ENCODE measurements around the gene PZP. TPM values are rescaled to one million over a fixed set of nuclear protein-coding genes. Genes with fewer than 3 reads are reported as not detected.

Gene PZP
- total RNA-seq, 2 experiments from 2014 or later: not detected

DNA sequence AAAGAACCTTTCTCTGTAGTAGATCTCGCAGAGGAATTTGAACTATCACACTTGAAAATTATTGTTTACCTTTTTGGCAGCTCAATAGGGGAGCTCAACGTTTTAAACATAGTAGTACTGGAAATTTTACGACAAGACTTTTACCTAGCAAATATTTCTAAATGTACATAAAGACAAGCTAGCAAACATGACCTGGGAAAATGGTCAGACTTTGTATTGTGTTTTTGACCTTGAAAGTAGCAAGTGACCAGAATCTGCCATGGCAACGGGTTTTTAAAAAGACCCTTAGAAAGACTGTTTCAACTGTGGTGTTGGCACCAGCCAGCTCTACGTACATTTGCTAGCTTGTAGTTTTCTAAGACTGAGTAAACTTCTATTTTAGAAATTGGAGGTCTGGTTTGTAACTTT is 72.3 kb downstream of the PZP start:
- CTCF ChIA-PET: interaction anchor here (1.1 to 1.5 kb wide), 4 partner anchors 10 to 32 kb away, joined by 3 to 5 read pairs (median 4); no protein-coding TSS in a partner anchor
- H3K27me3 Mint-ChIP-seq (ENCODE audit: low read depth): no peaks in the 10 kb centered on the region
- H3K36me3 Mint-ChIP-seq (ENCODE audit: low read depth): no peaks in the 10 kb centered on the region

DNA sequence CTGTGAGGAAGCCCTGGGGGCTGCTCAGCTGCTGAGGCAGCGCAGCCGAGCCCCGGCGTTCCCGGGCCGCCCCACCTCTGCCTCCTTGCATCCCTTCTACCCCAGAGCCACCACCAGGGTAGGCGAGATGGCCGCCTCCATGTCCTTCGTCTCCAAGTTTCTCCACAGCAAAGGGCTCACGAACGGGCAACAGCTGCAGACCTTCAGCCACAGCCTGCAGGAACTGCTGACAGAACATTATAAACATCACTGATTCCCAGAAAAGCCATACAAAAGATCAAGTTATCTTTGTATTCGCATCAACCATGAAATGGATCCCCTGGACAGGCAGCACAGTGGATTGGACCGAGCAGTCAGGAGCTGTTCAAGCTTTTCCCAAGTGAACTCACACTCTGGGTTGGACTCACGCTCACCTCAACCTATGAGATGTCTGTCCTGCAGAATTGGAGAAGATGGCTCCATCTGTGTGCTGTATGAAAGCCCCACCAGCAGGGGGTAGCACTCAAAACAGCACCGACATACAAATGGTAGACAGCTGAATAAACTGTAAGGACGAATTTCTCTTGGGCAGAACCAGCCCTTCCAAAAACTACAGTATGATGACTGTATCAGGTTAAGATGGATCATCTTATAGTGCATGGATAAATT is 73.1 kb downstream of the PZP start:
- H3K4me1 Mint-ChIP-seq (ENCODE audit: low read depth): no peaks in the 10 kb centered on the region
- DNase-seq: peak; percentile 16
- CTCF ChIA-PET: interaction anchor here (1.1 to 1.5 kb wide), 4 partner anchors 9 to 31 kb away, joined by 3 to 5 read pairs (median 4); no protein-coding TSS in a partner anchor
- no peaks in the 10 kb centered on the region for H3K27me3 Mint-ChIP-seq (ENCODE audit: low read depth)
- no peaks in the 10 kb centered on the region for H3K9me3 Mint-ChIP-seq
- no peak overlapping the region for H3K4me3 Mint-ChIP-seq
- H3K36me3 Mint-ChIP-seq (ENCODE audit: low read depth): peaks cover 3% of the 10 kb centered on the region
- intact Hi-C loops (cut with micrococcal nuclease): no loop called here
- no peak overlapping the region for H3K27ac Mint-ChIP-seq

More for the DNA sequence above, 72.3 kb downstream of the PZP start:
- Mint-ChIP-seq H3K4me1 (ENCODE audit: low read depth) (no peaks in the 10 kb centered on the region), H3K9me3 (no peaks in the 10 kb centered on the region), H3K27ac (no peak overlapping the region), H3K4me3 (no peak overlapping the region)
- intact Hi-C loops (cut with micrococcal nuclease): no loop called here
- DNase-seq: no peak

DNA sequence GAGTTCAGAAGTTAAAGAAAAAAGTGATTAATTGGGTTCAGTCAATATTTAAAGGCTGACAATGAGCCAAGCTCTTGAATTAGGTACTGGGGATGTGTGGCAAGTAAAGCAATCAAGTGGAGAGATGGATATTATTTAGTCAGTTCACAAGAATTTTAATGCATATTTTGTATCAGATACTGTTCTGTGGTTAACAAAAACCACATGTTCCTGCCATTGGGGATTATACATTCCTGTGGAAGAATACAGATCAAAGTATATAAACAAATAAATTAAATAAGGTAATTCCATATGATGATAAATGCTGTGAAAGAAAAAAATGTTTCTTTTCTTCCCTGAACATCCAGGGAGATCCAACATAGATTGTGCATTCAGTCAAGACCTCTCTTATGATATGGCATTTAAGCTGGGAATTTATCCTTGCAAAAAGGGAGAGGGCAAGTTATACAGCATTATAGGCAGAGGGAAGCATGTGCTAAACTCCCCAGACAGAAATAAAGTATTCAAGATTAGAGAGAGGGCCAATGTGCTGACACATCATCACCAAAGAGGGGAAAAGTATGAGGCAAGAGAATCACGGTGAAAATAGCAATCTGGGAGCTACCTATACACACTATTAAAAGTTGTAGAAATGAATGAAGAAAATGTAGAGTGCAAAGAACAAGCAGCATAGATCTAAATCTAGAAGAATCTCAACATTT is 74.8 kb downstream of the PZP start:
- no peak overlapping the region for H3K27ac Mint-ChIP-seq
- CTCF ChIA-PET: no interaction called here
- no peak overlapping the region for H3K4me3 Mint-ChIP-seq
- H3K27me3 Mint-ChIP-seq (ENCODE audit: low read depth): no peaks in the 10 kb centered on the region
- H3K4me1 Mint-ChIP-seq (ENCODE audit: low read depth): no peaks in the 10 kb centered on the region
- intact Hi-C loops (cut with micrococcal nuclease): no loop called here
- peaks cover 5% of the 10 kb centered on the region for H3K36me3 Mint-ChIP-seq (ENCODE audit: low read depth)
- no peak for DNase-seq
- H3K9me3 Mint-ChIP-seq: no peaks in the 10 kb centered on the region

GRCh38 chr12:9132008-9132535 is 76.1 kb downstream of the PZP start:
- intact Hi-C loops (cut with micrococcal nuclease): no loop called here
- no peaks in the 10 kb centered on the region for H3K4me1 Mint-ChIP-seq (ENCODE audit: low read depth)
- no peak for DNase-seq
- H3K27ac Mint-ChIP-seq: no peak overlapping the region
- no peak overlapping the region for H3K4me3 Mint-ChIP-seq
- CTCF ChIA-PET: no interaction called here
- H3K9me3 Mint-ChIP-seq: no peaks in the 10 kb centered on the region
- H3K27me3 Mint-ChIP-seq (ENCODE audit: low read depth): no peaks in the 10 kb centered on the region
- peaks cover 8% of the 10 kb centered on the region for H3K36me3 Mint-ChIP-seq (ENCODE audit: low read depth)

DNA sequence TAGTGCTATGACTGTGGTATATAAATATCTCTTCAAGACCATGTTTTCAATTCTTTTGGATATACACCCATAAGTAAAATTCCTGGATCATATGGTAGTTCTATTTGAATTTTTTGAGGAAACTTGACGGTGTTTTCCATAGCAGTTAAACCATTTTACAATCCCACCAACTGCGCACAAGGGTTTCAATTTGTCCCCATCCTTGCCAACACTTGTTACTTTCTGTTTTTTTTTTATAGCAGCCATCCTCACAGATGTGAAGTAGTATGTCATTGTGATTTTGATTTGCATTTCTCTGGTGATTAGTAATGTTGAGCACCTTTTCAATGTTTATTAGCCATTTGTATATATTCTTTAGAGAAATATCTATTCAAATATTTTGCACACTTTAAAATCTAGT is 78.0 kb downstream of the PZP start:
- CTCF ChIA-PET: no interaction called here
- no peaks in the 10 kb centered on the region for H3K4me1 Mint-ChIP-seq (ENCODE audit: low read depth)
- H3K36me3 Mint-ChIP-seq (ENCODE audit: low read depth): peaks cover 8% of the 10 kb centered on the region
- no peak for DNase-seq
- intact Hi-C loops (cut with micrococcal nuclease): no loop called here
- no peaks in the 10 kb centered on the region for H3K9me3 Mint-ChIP-seq
- no peak overlapping the region for H3K27ac Mint-ChIP-seq
- H3K4me3 Mint-ChIP-seq: no peak overlapping the region
- no peaks in the 10 kb centered on the region for H3K27me3 Mint-ChIP-seq (ENCODE audit: low read depth)

GRCh38 chr12:9127936-9128663 is 80.1 kb downstream of the PZP start:
- H3K4me1 Mint-ChIP-seq (ENCODE audit: low read depth): no peaks in the 10 kb centered on the region
- H3K27ac Mint-ChIP-seq: no peak overlapping the region
- H3K36me3 Mint-ChIP-seq (ENCODE audit: low read depth): peaks cover 8% of the 10 kb centered on the region
- DNase-seq: no peak
- H3K9me3 Mint-ChIP-seq: no peaks in the 10 kb centered on the region
- H3K27me3 Mint-ChIP-seq (ENCODE audit: low read depth): no peaks in the 10 kb centered on the region
- no peak overlapping the region for H3K4me3 Mint-ChIP-seq
- intact Hi-C loops (cut with micrococcal nuclease): no loop called here
- CTCF ChIA-PET: no interaction called here

- CTCF ChIA-PET: no interaction called here
- intact Hi-C loops (cut with micrococcal nuclease): no loop called here
- no peaks in the 10 kb centered on the region for H3K27me3 Mint-ChIP-seq (ENCODE audit: low read depth)
Observed at GRCh38 chr12:9127484-9127883, 80.7 kb downstream of the PZP start.

DNA sequence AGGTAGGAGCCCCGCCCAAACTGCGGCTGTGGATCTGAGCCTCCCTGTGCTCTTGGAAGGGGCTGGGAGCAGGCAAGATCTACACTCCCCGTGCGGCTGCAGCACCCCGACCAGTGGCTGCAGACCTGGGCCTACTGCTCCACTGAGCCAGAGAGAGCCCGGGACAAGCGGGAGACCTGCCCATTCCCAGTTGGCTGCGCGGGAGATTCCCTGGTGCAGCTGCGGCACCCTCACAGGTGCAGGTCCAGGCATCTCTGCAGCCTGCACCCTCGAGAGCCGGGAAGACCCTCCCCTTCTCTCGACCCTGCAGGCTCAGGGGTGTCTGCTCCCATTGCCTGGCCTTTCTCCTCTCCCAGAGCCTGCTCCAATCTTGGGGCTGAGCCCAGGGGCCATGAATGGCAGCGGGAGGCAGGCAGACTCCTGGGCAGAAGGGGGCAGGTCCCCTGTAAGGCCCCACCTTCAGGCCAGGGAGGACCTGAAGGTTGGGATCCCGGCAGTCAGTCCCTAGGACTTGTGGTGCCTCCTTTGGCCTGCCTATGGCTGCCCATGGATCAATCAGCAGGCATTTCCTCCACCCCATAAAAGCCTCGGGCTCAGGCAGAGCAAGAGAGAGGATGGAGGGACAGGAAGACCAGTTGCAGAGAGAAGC is 83.7 kb downstream of the PZP start:
- H3K4me1 Mint-ChIP-seq (ENCODE audit: low read depth): no peaks in the 10 kb centered on the region
- CTCF ChIA-PET: interaction anchor here (0.9 kb wide), 1 partner anchor 11 kb away, joined by 4 read pairs; no protein-coding TSS in a partner anchor
- no peak for DNase-seq

More at GRCh38 chr12:9127484-9127883, 80.7 kb downstream of the PZP start:
- H3K36me3 Mint-ChIP-seq (ENCODE audit: low read depth): peaks cover 8% of the 10 kb centered on the region
- H3K27ac Mint-ChIP-seq: no peak overlapping the region
- no peak for DNase-seq
- H3K4me3 Mint-ChIP-seq: no peak overlapping the region
- no peaks in the 10 kb centered on the region for H3K4me1 Mint-ChIP-seq (ENCODE audit: low read depth)
- no peaks in the 10 kb centered on the region for H3K9me3 Mint-ChIP-seq

GRCh38 chr12:9123781-9124382 is 84.3 kb downstream of the PZP start:
- no peak for DNase-seq
- CTCF ChIA-PET: interaction anchor here (0.9 kb wide), 1 partner anchor 12 kb away, joined by 4 read pairs; no protein-coding TSS in a partner anchor
- H3K27ac Mint-ChIP-seq: no peak overlapping the region
- no peak overlapping the region for H3K4me3 Mint-ChIP-seq
- peaks cover 4% of the 10 kb centered on the region for H3K36me3 Mint-ChIP-seq (ENCODE audit: low read depth)
- H3K27me3 Mint-ChIP-seq (ENCODE audit: low read depth): no peaks in the 10 kb centered on the region
- H3K9me3 Mint-ChIP-seq: no peaks in the 10 kb centered on the region
- H3K4me1 Mint-ChIP-seq (ENCODE audit: low read depth): no peaks in the 10 kb centered on the region
- intact Hi-C loops (cut with micrococcal nuclease): no loop called here

More for the DNA sequence above, 83.7 kb downstream of the PZP start:
- Mint-ChIP-seq H3K36me3 (ENCODE audit: low read depth) (peaks cover 4% of the 10 kb centered on the region), H3K27ac (no peak overlapping the region), H3K27me3 (ENCODE audit: low read depth) (no peaks in the 10 kb centered on the region), H3K4me3 (no peak overlapping the region), H3K9me3 (no peaks in the 10 kb centered on the region)
- intact Hi-C loops (cut with micrococcal nuclease): no loop called here

- peaks cover 2% of the 10 kb centered on the region for H3K4me1 Mint-ChIP-seq (ENCODE audit: low read depth)
- DNase-seq: no peak
- intact Hi-C loops (cut with micrococcal nuclease): no loop called here
- no peaks in the 10 kb centered on the region for H3K36me3 Mint-ChIP-seq (ENCODE audit: low read depth)
- CTCF ChIA-PET: no interaction called here
- no peak overlapping the region for H3K27ac Mint-ChIP-seq
- H3K9me3 Mint-ChIP-seq: no peaks in the 10 kb centered on the region
- H3K27me3 Mint-ChIP-seq (ENCODE audit: low read depth): no peaks in the 10 kb centered on the region
- no peak overlapping the region for H3K4me3 Mint-ChIP-seq
Observed at GRCh38 chr12:9122091-9122609, 86.0 kb downstream of the PZP start.

DNA sequence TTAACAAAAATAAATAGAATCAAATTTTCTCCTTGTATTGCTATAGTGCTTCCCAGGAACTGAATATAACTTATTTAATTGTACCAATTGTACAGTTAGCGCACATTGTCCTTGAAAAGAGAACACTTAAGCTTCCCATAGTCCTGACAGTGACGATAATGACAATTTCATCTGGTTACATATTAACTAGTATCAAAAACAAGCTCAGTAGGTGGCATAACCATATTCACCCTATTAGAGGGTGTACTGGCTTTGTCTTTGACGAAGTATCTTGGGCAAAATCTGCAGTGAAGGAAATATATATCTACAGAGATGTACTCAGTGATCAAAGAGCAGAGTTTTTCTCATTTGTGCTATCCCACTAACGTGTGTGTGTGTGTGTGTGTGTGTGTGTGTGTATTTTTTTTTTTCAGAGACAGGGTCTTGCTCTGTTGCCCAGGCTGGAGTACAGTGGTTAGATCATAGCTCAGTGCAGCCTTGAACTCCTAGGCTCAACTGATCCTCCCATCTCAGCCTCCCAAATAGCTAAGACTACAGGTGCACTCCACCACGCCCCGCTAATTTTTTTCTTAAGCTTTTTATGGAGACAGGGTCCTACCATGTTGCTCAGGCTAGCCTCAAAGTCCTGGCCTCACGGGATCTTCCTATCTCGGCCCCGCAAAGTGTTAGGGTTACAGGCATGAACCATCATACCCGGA is 87.6 kb downstream of the PZP start:
- Mint-ChIP-seq H3K4me3 (no peak overlapping the region), H3K27ac (no peak overlapping the region), H3K4me1 (ENCODE audit: low read depth) (peaks cover 11% of the 10 kb centered on the region), H3K27me3 (ENCODE audit: low read depth) (no peaks in the 10 kb centered on the region), H3K9me3 (no peaks in the 10 kb centered on the region), H3K36me3 (ENCODE audit: low read depth) (no peaks in the 10 kb centered on the region)
- CTCF ChIA-PET: no interaction called here
- no peak for DNase-seq
- intact Hi-C loops (cut with micrococcal nuclease): no loop called here

All from activated naive CD4-positive, alpha-beta T cell treated with anti-CD3 and anti-CD28 coated beads for 36 hours (primary cell).